CD4-positive, alpha-beta T cell treated with Interleukin-2 at 100 ng/mL for 4 hours (primary cell): ENCODE results near the gene C1GALT1C1.
A peak's percentile ranks its signal among the peaks of the same experiment; 100 is the strongest.
"Not testable (repeated sequence)": the region's sequence is repeated elsewhere in the genome, so short reads cannot be mapped to it uniquely, and the experiment has no call there.

Experiments used
- DNase-seq: peaks from one replicate; pipeline ENCODE4 v3.0.0-alpha.2; 2020; ENCODE audit warnings: low spot score

Gene C1GALT1C1

GRCh38 chrX:120629667-120630537, at the start of gene C1GALT1C1:
TSS of gene C1GALT1C1 (minus strand) at chrX:120630054. CDS start at chrX:120627166, 2,888 bp downstream.
- DNase-seq, result peak; percentile 92

- no peak for DNase-seq
Measured at GRCh38 chrX:120677004-120677652, 47.3 kb upstream of the C1GALT1C1 start.

GRCh38 chrX:120672841-120673530, 43.1 kb upstream of the C1GALT1C1 start:
- no peak for DNase-seq

- no peak for DNase-seq
Measured at GRCh38 chrX:120672389-120672788, 42.5 kb upstream of the C1GALT1C1 start.

GRCh38 chrX:120671963-120672362, 42.1 kb upstream of the C1GALT1C1 start:
- DNase-seq, result no peak

- no peak for DNase-seq
Measured at GRCh38 chrX:120668357-120668756, 38.5 kb upstream of the C1GALT1C1 start.

GRCh38 chrX:120664535-120664934, 34.7 kb upstream of the C1GALT1C1 start:
- not testable (repeated sequence) for DNase-seq

GRCh38 chrX:120664081-120664480, 34.2 kb upstream of the C1GALT1C1 start:
- peak; percentile 1 for DNase-seq

GRCh38 chrX:120662662-120663061, 32.8 kb upstream of the C1GALT1C1 start:
- DNase-seq, result no peak

- DNase-seq, result no peak
Measured at GRCh38 chrX:120660637-120661036, 30.8 kb upstream of the C1GALT1C1 start.

- DNase-seq, result no peak
Measured at GRCh38 chrX:120653000-120653399, 23.1 kb upstream of the C1GALT1C1 start.

GRCh38 chrX:120652256-120652655, 22.4 kb upstream of the C1GALT1C1 start:
- not testable (repeated sequence) for DNase-seq

GRCh38 chrX:120647127-120647526, 17.3 kb upstream of the C1GALT1C1 start:
- DNase-seq, result no peak

- no peak for DNase-seq
Measured at GRCh38 chrX:120642871-120643270, 13.0 kb upstream of the C1GALT1C1 start.

GRCh38 chrX:120638619-120639018, 8.8 kb upstream of the C1GALT1C1 start:
- no peak for DNase-seq

- DNase-seq, result no peak
Measured at GRCh38 chrX:120625371-120625770, 4.5 kb downstream of the C1GALT1C1 start.

- no peak for DNase-seq
Measured at GRCh38 chrX:120617996-120618630, 11.7 kb downstream of the C1GALT1C1 start.

GRCh38 chrX:120614816-120615215, 15.0 kb downstream of the C1GALT1C1 start:
- no peak for DNase-seq

- DNase-seq, result no peak
Measured at GRCh38 chrX:120612086-120612485, 17.8 kb downstream of the C1GALT1C1 start.

- DNase-seq, result peak; percentile 40
Measured at GRCh38 chrX:120604361-120604782, 25.5 kb downstream of the C1GALT1C1 start.

GRCh38 chrX:120603707-120604360, 26.0 kb downstream of the C1GALT1C1 start, which contains the start of gene MCTS1:
TSS of gene MCTS1 (plus strand) at chrX:120604101. CDS start at chrX:120604237, 136 bp downstream.
- peak; percentile 89 for DNase-seq
